Suprapubic skin (tissue), 4 donors: ENCODE data around the gene COL4A5. TPM values are rescaled to one million over a fixed set of nuclear protein-coding genes. Genes with fewer than 3 reads are reported as not detected.

Experiments used
- DNase-seq, 2 donors: peaks; one replicate each; pipeline ENCODE4 v3.0.0-alpha.2; 2019; ENCODE audit warnings: low spot score in 2 of 2
- H3K27ac ChIP-seq: fragments of 200-600 bp; sonication (generic); one replicate; pipeline ENCODE4 v1.5.1; 2019
- H3K27me3 ChIP-seq: fragments of 200-600 bp; sonication (generic); one replicate; pipeline ENCODE4 v1.5.1; 2019
- H3K36me3 ChIP-seq: fragments of 200-600 bp; sonication (generic); one replicate; pipeline ENCODE4 v1.5.1; 2019
- H3K4me1 ChIP-seq: fragments of 200-600 bp; sonication (generic); one replicate; pipeline ENCODE4 v1.5.1; 2019
- H3K4me3 ChIP-seq: fragments of 200-600 bp; sonication (generic); one replicate; pipeline ENCODE4 v1.5.1; 2019; ENCODE audit warnings: mild to moderate bottlenecking
- H3K9me3 ChIP-seq: fragments of 200-600 bp; sonication (generic); one replicate; pipeline ENCODE4 v1.5.1; 2019
- EP300 ChIP-seq: sonication (generic); formaldehyde crosslinking; IDR thresholded peaks from one replicate; pipeline ENCODE4 v1.6.1; 2017; ENCODE audit warnings: antibody characterized with exemption
- POLR2A ChIP-seq, 2 donors: fragments of 450-650 bp; IDR thresholded peaks; one replicate each; pipeline ENCODE4 v1.6.1; 2017; ENCODE audit warnings: antibody characterized with exemption in 2 of 2, mild to moderate bottlenecking in 2 of 2, moderate library complexity in 2 of 2
- POLR2AphosphoS5 ChIP-seq, 3 donors: sonication (generic); formaldehyde crosslinking; IDR thresholded peaks; one replicate each; pipeline ENCODE4 v1.6.1; 2017; ENCODE audit warnings: antibody characterized with exemption in 3 of 3
- whole genome bisulfite sequencing: methylation state at CpG from one replicate; pipeline ENCODE4 v1.1.5; 2018; 5-methylcytosine and 5-hydroxymethylcytosine counted together
- total RNA-seq, 4 donors: library from RNA; depleted of rRNA; stranded (reverse); fragments of >200 nt; gene quantifications; one replicate each; pipeline ENCODE4 v1.1.0, GENCODE V29; 2016
- TF ChIP-seq, protein P1 (sequence below), 2 donors: fragments of 200-600 bp in 1 of 2; fragments of 450-650 bp in 1 of 2; sonication (generic) in 1 of 2; IDR thresholded peaks; one replicate each; pipeline ENCODE4 v1.5.1; 2016 to 2019; ENCODE audit warnings: antibody characterized with exemption in 2 of 2, mild to moderate bottlenecking in 1 of 2, moderate library complexity in 1 of 2

Gene COL4A5
- total RNA-seq, 4 donors from 2014 or later: 52.3 to 151 (median 60.2) TPM

DNA sequence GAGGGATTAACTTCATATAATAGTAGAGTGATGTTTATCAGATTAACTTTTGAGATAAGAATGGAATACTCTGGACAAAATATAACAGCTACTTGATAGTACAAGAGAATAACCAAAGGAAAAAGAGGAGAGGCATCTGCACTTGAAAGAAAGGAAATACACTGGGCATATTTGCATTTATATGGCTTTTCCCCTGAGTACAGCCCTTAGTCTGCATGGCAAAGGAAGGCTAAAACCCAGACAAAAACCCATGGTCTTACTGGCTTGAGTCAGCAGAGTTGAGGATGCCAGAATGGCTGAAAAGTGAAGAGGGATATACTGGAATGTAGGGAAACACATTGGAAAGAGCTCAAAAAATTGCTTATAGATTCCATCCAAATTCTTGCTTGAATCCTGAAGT, 101.6 kb downstream of the COL4A5 start:
- no peak for TF ChIP-seq POLR2AphosphoS5 (IDR thresholded peaks at IDR 0.05)
- TF ChIP-seq, protein P1, sequence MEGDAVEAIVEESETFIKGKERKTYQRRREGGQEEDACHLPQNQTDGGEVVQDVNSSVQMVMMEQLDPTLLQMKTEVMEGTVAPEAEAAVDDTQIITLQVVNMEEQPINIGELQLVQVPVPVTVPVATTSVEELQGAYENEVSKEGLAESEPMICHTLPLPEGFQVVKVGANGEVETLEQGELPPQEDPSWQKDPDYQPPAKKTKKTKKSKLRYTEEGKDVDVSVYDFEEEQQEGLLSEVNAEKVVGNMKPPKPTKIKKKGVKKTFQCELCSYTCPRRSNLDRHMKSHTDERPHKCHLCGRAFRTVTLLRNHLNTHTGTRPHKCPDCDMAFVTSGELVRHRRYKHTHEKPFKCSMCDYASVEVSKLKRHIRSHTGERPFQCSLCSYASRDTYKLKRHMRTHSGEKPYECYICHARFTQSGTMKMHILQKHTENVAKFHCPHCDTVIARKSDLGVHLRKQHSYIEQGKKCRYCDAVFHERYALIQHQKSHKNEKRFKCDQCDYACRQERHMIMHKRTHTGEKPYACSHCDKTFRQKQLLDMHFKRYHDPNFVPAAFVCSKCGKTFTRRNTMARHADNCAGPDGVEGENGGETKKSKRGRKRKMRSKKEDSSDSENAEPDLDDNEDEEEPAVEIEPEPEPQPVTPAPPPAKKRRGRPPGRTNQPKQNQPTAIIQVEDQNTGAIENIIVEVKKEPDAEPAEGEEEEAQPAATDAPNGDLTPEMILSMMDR (IDR thresholded peaks at IDR 0.05): no peak
- TF ChIP-seq POLR2A (IDR thresholded peaks at IDR 0.05): no peak
- TF ChIP-seq EP300: no peak
- Histone ChIP-seq H3K36me3 (no peaks in the 10 kb centered on the region), H3K9me3 (no peaks in the 10 kb centered on the region), H3K27ac (no peak overlapping the region), H3K4me3 (no peak overlapping the region), H3K4me1 (no peaks in the 10 kb centered on the region), H3K27me3 (no peaks in the 10 kb centered on the region)
- DNase-seq: no peak

DNA sequence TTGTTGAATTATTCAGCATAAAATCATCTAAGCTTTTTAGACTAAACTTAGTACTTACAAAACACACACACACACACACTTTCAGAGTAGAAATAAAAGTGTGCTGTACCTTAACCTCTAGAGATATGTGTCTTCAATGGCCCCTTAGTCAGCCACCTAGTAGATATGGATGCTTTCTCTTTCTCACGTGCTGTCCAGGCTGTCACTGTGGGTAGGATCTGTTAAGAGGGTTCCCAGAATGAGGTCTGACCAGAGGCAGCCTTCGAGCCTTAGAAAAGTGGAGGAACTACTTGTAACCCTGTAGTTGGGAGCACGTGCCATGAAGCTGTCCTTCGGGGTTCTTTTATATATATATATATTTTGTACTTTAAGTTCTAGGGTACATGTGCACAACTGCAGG, 117.9 kb downstream of the COL4A5 start:
- no peak overlapping the region for H3K4me3 ChIP-seq
- TF ChIP-seq, protein P1 (IDR thresholded peaks at IDR 0.05): no peak
- no peak for TF ChIP-seq POLR2A (IDR thresholded peaks at IDR 0.05)
- H3K9me3 ChIP-seq: no peaks in the 10 kb centered on the region
- H3K27me3 ChIP-seq: no peaks in the 10 kb centered on the region
- no peaks in the 10 kb centered on the region for H3K36me3 ChIP-seq
- 58% methylated on average over 4 of the region's 4 CpGs for WGBS
- no peak overlapping the region for H3K27ac ChIP-seq
- DNase-seq: no peak
- H3K4me1 ChIP-seq: no peaks in the 10 kb centered on the region

DNA sequence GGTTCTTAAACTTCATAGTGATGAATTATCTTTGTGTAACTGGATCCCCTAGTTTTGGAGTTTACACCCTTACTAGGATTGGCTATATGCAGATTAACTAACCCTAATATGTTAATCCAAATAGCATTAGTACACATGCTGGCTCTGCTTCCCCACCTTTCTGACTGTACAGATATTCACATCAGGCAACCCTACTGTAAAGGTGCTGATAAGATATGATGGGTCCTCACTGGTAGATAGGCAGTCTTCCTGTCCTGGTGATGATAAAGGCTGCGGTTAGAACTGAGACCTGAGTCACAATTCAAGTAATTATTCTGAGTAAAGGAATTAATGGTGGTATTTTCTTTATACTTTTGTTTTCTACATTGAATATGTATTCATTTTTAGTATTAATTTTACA, 118.6 kb downstream of the COL4A5 start:
- Histone ChIP-seq H3K4me1 (no peaks in the 10 kb centered on the region), H3K27ac (no peak overlapping the region), H3K27me3 (no peaks in the 10 kb centered on the region), H3K4me3 (no peak overlapping the region), H3K36me3 (no peaks in the 10 kb centered on the region), H3K9me3 (no peaks in the 10 kb centered on the region)
- DNase-seq: no peak
- 78% methylated on average over 1 of the region's 1 CpG for WGBS
- TF ChIP-seq POLR2A (IDR thresholded peaks at IDR 0.05) (no peak), POLR2AphosphoS5 (IDR thresholded peaks at IDR 0.05) (no peak), EP300 (no peak)
- TF ChIP-seq, protein P1 (IDR thresholded peaks at IDR 0.05): no peak

DNA sequence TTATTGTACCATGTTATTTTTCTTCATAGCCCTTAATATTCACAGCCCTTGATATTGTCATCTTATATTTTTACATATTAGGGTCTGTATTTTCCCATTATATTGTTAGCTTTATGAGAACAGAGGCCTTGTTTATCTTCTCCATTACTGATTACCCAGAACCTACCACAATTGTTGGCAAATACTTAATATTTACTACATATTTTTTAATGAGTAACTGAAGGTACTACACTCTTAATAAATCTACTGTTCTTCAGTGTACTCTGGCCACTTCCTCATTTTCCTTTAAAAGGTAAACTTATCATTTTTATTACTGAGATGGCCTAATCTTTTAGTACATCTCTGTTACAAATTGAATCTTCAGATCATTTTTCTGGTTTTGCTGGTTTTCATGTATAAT, 133.5 kb downstream of the COL4A5 start:
- no peak overlapping the region for H3K4me3 ChIP-seq
- TF ChIP-seq, protein P1 (IDR thresholded peaks at IDR 0.05): no peak
- TF ChIP-seq EP300 (no peak), POLR2AphosphoS5 (IDR thresholded peaks at IDR 0.05) (no peak), POLR2A (IDR thresholded peaks at IDR 0.05) (no peak)
- no peaks in the 10 kb centered on the region for H3K4me1 ChIP-seq
- no peak overlapping the region for H3K27ac ChIP-seq
- no peak for DNase-seq
- H3K27me3 ChIP-seq: no peaks in the 10 kb centered on the region
- no peaks in the 10 kb centered on the region for H3K36me3 ChIP-seq
- H3K9me3 ChIP-seq: no peaks in the 10 kb centered on the region

DNA sequence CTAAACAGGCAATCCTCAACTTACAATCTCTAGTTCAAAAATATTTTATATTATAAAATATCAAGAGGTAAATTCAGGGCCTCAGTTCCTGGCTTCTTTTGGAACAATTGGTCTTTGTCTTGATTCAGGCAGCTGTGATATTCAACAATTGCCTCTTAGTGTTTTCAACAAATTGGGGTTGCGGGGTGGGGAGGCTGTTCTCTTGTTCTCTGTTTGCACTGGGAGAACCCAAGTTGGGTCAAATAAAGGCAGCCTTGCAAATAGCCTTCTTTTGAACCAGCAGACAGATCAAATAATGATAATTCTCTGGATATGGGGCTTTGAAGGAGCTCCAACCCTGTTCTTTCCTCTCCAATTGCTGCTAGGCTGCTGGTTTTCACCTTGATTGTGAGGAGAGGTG, 142.5 kb downstream of the COL4A5 start:
- DNase-seq: no peak
- Histone ChIP-seq H3K36me3 (no peaks in the 10 kb centered on the region), H3K4me1 (no peaks in the 10 kb centered on the region), H3K9me3 (no peaks in the 10 kb centered on the region), H3K27me3 (no peaks in the 10 kb centered on the region), H3K27ac (no peak overlapping the region), H3K4me3 (no peak overlapping the region)
- 71% methylated on average over 1 of the region's 1 CpG for WGBS
- TF ChIP-seq, protein P1 (IDR thresholded peaks at IDR 0.05): no peak
